Nucleus accumbens (tissue), 56 donors: ENCODE data around the gene MEGF10.
A peak's percentile ranks its signal among the peaks of the same experiment; 100 is the strongest.

Source experiments
- DNase-seq, 56 donors: peaks; one replicate each; lab custom pipeline; 2025; lab: John Stamatoyannopoulos, UW

The MEGF10 gene

GRCh38 chr5:127324756-127325155, 34.2 kb downstream of the MEGF10 start:
- DNase-seq = no peak

GRCh38 chr5:127326431-127326830, 35.8 kb downstream of the MEGF10 start:
- DNase-seq = no peak

DNA sequence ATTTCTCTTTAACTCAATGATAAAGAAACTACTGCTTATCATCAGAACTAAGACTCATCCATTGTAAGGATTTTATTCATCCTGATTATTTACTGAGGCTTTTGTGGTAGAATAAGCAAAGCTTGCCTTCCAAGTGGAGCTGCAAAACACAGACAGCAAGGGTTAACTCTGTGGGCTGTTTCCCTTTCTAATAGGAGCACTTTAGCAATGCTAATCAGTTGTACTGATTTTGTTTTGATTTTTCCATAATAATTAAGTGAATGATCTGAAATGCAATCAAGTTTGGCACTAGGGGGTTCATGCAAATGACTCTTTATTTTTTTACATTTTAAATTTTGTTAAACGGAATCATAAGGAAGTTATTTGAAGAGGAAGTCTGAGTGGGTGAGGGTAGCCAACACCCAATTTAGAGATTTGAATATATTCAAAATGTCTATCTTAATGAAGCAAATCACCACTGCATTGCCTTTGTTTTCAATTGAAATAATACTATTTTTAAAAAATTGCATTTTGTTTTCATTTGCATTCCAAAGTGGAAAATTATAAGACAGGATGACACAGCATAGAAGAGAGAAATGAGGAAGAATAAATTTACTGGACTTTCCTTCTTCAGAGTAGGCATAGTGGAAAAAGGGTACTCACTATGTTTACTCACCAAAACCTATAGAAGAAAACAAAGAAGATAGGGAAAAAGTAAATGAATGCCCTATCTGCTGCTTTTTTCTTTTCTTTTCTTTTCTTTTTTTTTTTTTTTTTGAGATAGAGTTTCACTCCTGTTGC, 36.6 kb downstream of the MEGF10 start:
- DNase-seq = no peak

DNA sequence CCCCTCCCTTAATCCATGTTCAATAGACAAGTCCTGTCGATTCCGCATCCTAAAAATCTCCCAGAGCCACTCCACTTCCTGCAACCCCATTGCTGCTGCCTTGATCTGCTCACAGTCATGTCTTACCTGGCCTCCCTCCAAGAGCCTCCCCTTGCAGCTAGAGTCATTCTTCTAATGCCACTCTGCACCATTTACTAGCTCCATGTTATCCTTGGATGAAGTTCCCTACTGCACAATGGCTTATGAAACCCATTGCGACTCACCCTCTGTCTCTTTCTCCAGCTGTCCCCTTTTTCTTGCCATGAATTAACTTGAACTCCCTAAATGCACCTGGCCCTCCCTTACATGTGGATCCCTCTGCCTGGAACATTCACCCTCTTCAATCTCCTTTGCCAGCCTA, 39.5 kb downstream of the MEGF10 start:
- peak in 1 of 56 donors; percentile 18 for DNase-seq

GRCh38 chr5:127331890-127332649, 41.5 kb downstream of the MEGF10 start:
- DNase-seq = no peak

DNA sequence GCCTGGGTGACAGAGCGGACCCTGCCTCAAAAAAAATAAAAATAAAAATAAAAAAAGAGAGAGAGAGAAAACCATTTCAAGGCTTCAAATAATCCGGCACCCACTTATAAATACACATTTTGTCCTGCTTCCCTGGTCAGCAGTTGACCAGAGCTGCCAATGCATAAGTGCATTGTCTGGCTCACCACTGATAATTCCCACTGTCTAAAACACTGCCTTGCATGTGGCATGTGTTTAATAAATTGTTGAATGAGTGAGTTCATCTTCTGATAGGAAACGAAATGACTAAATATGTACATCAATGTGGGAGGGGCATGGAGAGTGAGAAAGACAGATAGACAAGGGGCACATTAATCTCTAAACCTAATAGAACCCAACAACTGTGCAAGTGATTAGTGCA, 42.9 kb downstream of the MEGF10 start:
- peak in 1 of 56 donors; percentile 7 for DNase-seq

- DNase-seq = no peak
These were observed 44.8 kb downstream of the MEGF10 start for GRCh38 chr5:127335381-127335780.

GRCh38 chr5:127337876-127338275, 47.3 kb downstream of the MEGF10 start:
- DNase-seq = peak in 1 of 56 donors; percentile 5

DNA sequence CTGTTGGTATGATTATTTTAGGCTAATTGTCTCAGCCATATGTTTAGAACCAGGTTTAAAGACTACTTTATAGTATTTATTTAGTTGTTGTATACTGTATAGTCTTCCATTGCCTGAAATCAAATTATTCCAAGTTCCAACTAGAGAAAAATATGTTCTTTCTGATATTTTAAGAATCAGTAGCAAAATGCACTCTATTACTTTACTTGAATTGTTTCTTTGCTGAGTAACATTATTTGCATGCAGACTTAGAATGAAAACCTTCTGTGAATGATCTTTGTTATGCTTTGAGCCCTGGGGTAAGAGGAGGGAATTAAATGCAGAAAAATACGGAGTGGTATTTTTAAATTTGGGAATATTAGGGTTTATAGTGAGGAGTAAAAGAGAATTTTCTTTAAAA, 47.9 kb downstream of the MEGF10 start:
- DNase-seq = no peak

DNA sequence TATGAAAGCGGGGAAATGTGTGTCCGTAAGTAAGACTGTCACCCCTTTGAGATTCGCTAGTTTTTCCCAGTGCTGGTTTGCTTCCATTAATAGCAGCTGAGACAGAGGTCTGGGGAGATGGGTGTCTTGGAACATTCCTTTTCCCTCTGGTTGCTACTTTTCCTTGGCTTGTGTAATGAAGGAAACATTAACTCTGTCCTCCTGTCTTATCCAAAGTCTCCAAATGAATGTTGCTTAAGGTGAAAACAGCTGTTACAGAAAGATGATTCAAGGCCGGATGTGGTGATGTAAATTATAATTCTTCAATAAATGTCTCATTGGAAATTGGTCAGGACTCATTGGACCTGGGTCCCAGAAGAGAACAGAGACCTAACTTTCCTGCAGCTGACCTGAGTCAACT, 50.0 kb downstream of the MEGF10 start:
- no peak for DNase-seq

DNA sequence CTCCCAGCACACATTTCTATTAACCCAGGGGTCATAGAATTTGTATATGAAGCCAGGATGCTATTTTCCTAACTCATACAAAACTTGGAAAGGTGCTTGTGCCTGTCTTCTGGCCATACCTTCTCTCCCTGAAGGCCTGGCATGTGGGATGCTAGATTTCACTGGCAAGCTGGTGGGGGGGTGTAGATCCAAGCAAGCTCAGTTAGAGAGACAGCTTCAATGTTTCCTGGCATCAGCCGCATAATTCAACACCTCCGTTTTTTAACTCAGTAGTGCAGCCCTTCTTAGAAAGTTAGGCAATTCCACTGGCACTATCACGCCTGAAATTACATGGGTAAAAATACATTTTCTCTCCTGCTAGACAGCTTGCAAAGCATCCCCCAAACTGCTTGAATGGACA, 51.8 kb downstream of the MEGF10 start:
- no peak for DNase-seq

GRCh38 chr5:127343313-127343712, 52.7 kb downstream of the MEGF10 start:
- no peak for DNase-seq

DNA sequence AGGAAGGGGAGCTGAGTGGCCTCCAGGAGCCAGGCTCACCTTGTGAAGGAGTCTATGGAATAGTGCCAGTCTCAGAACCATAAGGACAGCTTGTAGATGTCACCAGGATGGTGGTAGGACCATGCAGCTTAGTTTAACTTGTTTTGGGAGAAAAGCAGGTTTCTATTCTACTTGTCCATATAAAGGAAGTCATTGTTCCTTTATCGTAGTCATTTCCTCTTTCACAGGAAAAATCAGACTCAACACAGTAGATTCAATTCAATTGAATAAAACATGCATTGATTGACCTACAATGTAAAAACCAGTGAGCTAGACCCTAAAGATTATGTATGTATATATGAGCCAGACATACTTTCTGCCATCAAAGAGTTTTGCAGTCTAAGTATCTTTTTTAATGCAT, 53.3 kb downstream of the MEGF10 start:
- DNase-seq = no peak

DNA sequence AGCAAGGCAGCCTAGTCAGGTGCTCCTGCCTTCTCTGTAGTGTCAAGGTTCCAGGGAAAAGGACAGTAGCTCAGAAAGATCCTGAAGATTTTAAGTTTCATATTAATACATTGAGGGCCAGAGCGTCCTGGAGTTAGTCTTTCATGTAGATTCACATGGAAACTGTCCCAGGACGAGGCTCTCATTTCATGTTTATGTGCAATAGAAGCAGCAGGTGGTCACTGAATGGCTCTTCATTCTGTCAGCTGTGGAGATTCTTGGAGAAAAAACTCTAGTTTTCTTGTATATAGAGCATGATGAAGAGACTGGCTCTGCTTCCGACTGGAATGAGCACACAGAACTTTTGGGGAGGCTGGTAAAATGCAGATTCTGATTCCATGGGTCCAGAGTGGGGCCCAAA, 54.3 kb downstream of the MEGF10 start:
- no peak for DNase-seq

DNA sequence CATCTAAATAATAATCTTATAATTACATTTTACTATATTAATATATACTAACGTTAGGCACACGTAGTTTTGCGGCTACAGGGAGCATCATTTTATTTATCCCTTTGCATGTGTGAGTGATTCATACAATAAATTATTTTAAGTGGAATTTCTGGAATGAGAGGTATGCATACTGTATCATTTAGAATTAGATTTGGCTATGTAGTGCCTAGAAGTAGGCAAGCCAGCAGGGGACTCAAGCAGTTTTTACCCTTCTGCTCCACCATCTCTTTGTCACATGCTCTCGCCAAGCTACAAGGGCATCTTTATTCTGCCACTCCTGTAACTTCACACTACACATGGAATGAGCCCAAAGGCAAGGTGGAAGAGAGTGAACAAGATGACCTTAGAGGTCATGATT, 60.8 kb downstream of the MEGF10 start:
- DNase-seq = no peak

DNA sequence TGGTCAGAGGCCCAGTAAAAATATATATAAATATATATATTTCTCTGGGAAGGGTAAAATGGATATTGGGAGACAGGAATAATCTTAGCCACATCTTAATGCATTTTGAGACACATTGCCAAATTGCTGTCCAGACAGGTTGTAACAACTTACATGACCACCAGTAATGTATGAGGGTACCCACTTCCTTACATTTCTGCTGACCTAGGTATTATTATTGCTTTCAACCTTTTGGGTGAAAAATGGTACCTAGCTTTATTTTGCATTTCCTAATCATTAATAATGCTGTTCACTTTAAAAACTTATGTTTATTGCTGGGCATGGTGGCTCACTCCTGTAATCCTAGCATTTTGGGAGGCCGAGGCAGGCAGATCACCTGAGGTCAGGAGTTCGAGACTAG, 61.5 kb downstream of the MEGF10 start:
- DNase-seq = no peak

GRCh38 chr5:127353327-127353726, 62.7 kb downstream of the MEGF10 start:
- DNase-seq = peak in 22 of 56 donors; percentile 6 to 62 (median 31)

GRCh38 chr5:127353796-127354195, 63.2 kb downstream of the MEGF10 start:
- no peak for DNase-seq

GRCh38 chr5:127355337-127355736, 64.7 kb downstream of the MEGF10 start:
- peak in 9 of 56 donors; percentile 3 to 53 (median 18) for DNase-seq

GRCh38 chr5:127358284-127358683, 67.7 kb downstream of the MEGF10 start:
- no peak for DNase-seq

- DNase-seq = no peak
These were observed 68.1 kb downstream of the MEGF10 start for GRCh38 chr5:127358740-127359139.

GRCh38 chr5:127359502-127359901, 68.9 kb downstream of the MEGF10 start:
- no peak for DNase-seq
